ENCODE measurements around the gene POPDC2. TPM values are rescaled to one million over a fixed set of nuclear protein-coding genes. Genes with fewer than 3 reads are reported as not detected.
A peak's percentile ranks its signal among the peaks of the same experiment; 100 is the strongest.

Gene POPDC2
- total and polyA plus RNA-seq, 7 donors, result 30.7 to 205 (median 137) TPM

- no peaks in the 10 kb centered on the region for H3K9me3 ChIP-seq
- H3K4me1 ChIP-seq, result peaks cover 61% of the 10 kb centered on the region
- 24 to 42% (median 31%) methylated on average over 7 of the region's 7 CpGs for WGBS, 3 donors
- DNase-seq, result peak in 1 of 2 donors; percentile 39
- H3K36me3 ChIP-seq (ENCODE audit: insufficient read depth in 1 of 2, low read depth in 1 of 2), result no peaks in the 10 kb centered on the region
- TF ChIP-seq, protein P1, sequence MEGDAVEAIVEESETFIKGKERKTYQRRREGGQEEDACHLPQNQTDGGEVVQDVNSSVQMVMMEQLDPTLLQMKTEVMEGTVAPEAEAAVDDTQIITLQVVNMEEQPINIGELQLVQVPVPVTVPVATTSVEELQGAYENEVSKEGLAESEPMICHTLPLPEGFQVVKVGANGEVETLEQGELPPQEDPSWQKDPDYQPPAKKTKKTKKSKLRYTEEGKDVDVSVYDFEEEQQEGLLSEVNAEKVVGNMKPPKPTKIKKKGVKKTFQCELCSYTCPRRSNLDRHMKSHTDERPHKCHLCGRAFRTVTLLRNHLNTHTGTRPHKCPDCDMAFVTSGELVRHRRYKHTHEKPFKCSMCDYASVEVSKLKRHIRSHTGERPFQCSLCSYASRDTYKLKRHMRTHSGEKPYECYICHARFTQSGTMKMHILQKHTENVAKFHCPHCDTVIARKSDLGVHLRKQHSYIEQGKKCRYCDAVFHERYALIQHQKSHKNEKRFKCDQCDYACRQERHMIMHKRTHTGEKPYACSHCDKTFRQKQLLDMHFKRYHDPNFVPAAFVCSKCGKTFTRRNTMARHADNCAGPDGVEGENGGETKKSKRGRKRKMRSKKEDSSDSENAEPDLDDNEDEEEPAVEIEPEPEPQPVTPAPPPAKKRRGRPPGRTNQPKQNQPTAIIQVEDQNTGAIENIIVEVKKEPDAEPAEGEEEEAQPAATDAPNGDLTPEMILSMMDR (IDR thresholded peaks at IDR 0.05), result no peak
- intact Hi-C loops (cut with DNase I), result loop anchor here in 1 of 2 donors (2.0 kb wide), 1 partner anchor 32 kb away; no protein-coding TSS in a partner anchor
- H3K27ac ChIP-seq, result peak overlapping the region; percentile 93
- no peaks in the 10 kb centered on the region for H3K27me3 ChIP-seq (ENCODE audit: insufficient read depth in 3 of 3, low read length in 2 of 3)
- ATAC-seq, result peak in 3 of 4 donors; percentile 11 to 53 (median 39)
- no peak overlapping the region for H3K4me3 ChIP-seq
These were observed 29.5 kb downstream of the POPDC2 start for GRCh38 chr3:119630880-119631329.

DNA sequence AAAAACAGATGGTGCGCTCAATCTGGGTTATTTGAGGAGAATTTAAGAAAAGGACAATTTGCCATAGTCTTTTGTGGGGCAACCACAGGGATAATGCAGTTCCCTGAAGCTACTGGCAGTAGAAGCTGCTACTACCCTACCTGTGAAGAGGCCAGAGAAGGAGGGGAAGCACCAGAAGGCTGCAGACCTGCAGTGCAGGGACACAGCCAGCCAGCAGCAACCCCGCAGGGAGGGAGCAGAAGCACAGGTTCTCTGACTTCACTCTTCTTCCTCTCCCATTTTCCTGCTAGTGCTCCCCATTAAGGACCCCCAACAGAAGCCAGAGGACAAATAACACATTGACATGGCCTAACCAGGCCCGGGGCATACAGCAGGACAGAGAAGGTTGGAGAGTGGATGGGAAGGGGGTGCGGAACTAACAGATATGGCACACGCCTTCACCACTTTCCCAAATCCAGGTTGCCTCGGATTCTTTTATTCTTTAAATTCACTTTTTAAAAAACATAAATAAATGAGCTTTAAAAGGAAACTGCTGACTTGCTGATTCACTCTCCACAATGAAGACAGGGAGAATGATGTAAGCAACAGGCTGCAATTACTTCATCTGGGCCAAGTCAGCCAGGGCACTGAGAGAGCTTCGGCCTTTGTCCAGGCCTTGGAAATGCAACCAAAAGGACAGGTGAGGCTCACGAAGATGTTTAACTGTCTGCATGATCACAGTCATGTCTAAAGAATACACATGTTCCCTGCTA is 30.1 kb downstream of the POPDC2 start:
- H3K9me3 ChIP-seq, result no peaks in the 10 kb centered on the region
- peaks cover 62% of the 10 kb centered on the region for H3K4me1 ChIP-seq
- TF ChIP-seq, protein P1 (IDR thresholded peaks at IDR 0.05), result no peak
- peak overlapping the region; percentile 93 for H3K27ac ChIP-seq
- peak overlapping the region; percentile 10 for H3K4me3 ChIP-seq
- 52 to 65% (median 54%) methylated on average over 8 of the region's 8 CpGs for WGBS, 3 donors
- H3K27me3 ChIP-seq (ENCODE audit: insufficient read depth in 3 of 3, low read length in 2 of 3), result no peaks in the 10 kb centered on the region
- DNase-seq, result peak; percentile 50 to 74
- ATAC-seq, result peak; percentile 80 to 89 (median 85)
- no peaks in the 10 kb centered on the region for H3K36me3 ChIP-seq (ENCODE audit: insufficient read depth in 1 of 2, low read depth in 1 of 2)
- intact Hi-C loops (cut with DNase I), result loop anchor here in 1 of 2 donors (2.0 kb wide), 1 partner anchor 32 kb away; no protein-coding TSS in a partner anchor

DNA sequence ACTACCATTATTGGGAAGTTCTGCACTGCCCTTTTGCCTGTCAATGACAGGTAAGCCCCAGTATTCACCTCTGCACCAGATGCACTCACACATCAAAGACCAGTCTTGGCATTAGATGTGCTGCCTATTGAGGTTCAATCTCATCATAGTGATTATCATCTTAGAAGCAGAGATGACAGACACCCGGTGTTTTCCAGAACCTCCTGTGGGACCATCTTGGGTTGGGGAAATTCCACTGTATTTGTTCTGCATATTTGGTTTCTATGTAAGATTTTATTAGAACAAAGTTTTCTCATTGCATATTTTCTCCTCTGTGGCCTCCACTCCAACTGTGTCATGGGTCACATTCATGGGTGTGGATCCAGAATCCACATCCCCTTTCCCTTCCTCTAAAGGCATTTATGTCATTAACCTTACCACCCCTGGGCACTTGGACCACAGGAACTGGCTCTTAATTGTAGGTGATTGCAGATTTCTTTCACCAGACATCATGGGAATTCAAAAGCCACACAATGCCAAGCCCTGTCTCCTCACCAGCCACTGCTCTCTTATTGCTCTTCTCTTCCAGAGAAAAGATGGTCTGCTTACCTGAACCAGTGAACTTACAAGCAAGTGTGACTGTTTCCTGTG is 31.5 kb downstream of the POPDC2 start:
- DNase-seq (no peak), ATAC-seq (no peak)
- intact Hi-C loops (cut with DNase I), result no loop called here
- WGBS, 3 donors, result 7 to 27% (median 18%) methylated on average over 1 of the region's 1 CpG
- Histone ChIP-seq H3K36me3 (ENCODE audit: insufficient read depth in 1 of 2, low read depth in 1 of 2) (no peaks in the 10 kb centered on the region), H3K9me3 (no peaks in the 10 kb centered on the region), H3K4me1 (peaks cover 62% of the 10 kb centered on the region), H3K4me3 (no peak overlapping the region), H3K27me3 (ENCODE audit: insufficient read depth in 3 of 3, low read length in 2 of 3) (no peaks in the 10 kb centered on the region), H3K27ac (peak overlapping the region; percentile 93)
- TF ChIP-seq, protein P1 (IDR thresholded peaks at IDR 0.05), result no peak

DNA sequence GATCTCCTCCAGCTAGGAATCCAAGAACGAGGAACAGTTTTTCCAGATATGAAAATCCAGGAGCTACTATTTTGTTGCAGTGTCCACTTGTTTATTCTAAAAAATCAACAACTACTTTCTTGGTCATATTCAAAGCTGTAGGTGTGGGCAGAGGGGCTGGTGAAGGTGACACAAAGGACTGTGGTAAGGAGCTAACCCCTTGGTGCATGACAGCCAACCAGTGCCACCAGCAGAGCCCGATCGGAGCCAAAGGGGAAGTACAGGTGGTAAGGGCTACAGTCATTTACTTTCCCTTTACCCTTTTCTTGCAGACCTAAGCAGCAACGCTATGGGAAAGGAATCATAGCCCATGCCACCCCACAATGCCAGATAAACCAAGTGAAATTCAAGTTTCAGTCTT is 32.0 kb downstream of the POPDC2 start:
- DNase-seq, result no peak
- intact Hi-C loops (cut with DNase I), result no loop called here
- Histone ChIP-seq H3K27me3 (ENCODE audit: insufficient read depth in 3 of 3, low read length in 2 of 3) (no peaks in the 10 kb centered on the region), H3K4me1 (peaks cover 62% of the 10 kb centered on the region), H3K4me3 (no peak overlapping the region), H3K27ac (peak overlapping the region; percentile 27), H3K9me3 (no peaks in the 10 kb centered on the region), H3K36me3 (ENCODE audit: insufficient read depth in 1 of 2, low read depth in 1 of 2) (no peaks in the 10 kb centered on the region)
- no peak for ATAC-seq
- WGBS, 3 donors, result 87 to 89% (median 88%) methylated on average over 4 of the region's 4 CpGs
- TF ChIP-seq, protein P1 (IDR thresholded peaks at IDR 0.05), result no peak
